CD4-positive, alpha-beta T cell (primary cell): ENCODE data around the gene MOAP1. TPM values are rescaled to one million over a fixed set of nuclear protein-coding genes. Genes with fewer than 3 reads are reported as not detected.

ENCODE experiments used
- ATAC-seq: fragments of 200-7000 bp; cut with Tn5 transposase; one replicate; pipeline ENCODE4 v1.10.0; 2022; ENCODE audit warnings: mild to moderate bottlenecking; ENCODE audit not compliant: poor library complexity
- CTCF ChIA-PET: fragments of 350-600 bp; sonication (Branson Sonifier 250); formaldehyde crosslinking; loops from one replicate; lab custom pipeline; 2021; ENCODE audit warnings: antibody characterized with exemption, inconsistent platforms; lab: Charles Lee
- POLR2A ChIA-PET: fragments of 350-600 bp; sonication (Branson Sonifier 250); formaldehyde crosslinking; loops from one replicate; lab custom pipeline; 2021; ENCODE audit warnings: antibody characterized with exemption, inconsistent platforms; lab: Charles Lee
- DNase-seq, 14 experiments: peaks; one replicate each; pipeline ENCODE4 v3.0.0-alpha.2; 2013 to 2020; ENCODE audit warnings: mixed read lengths in 2 of 14
- H3K27ac ChIP-seq, 2 donors: one replicate each; pipeline versions ENCODE4 v1.5.1 to v1.7.0; 2013; ENCODE audit warnings: low read length in 2 of 2, low read depth in 1 of 2, mild to moderate bottlenecking in 1 of 2
- H3K27me3 ChIP-seq, 2 experiments: 1 replicate in 1 of 2; 2 replicates in 1 of 2; pipeline versions ENCODE4 v1.6.1 to v1.7.0; 2013; ENCODE audit warnings: low read length in 2 of 2, control low read depth in 1 of 2, mild to moderate bottlenecking in 1 of 2, moderate library complexity in 1 of 2; ENCODE audit not compliant: insufficient read depth in 2 of 2, control insufficient read depth in 1 of 2
- H3K36me3 ChIP-seq: one replicate; pipeline ENCODE4 v1.6.1; 2013; ENCODE audit warnings: low read length, control low read depth; ENCODE audit not compliant: insufficient read depth
- H3K4me1 ChIP-seq: one replicate; pipeline ENCODE4 v1.6.1; 2013; ENCODE audit warnings: low read length, control low read depth; ENCODE audit not compliant: insufficient read depth
- H3K4me3 ChIP-seq: one replicate; pipeline ENCODE4 v1.5.1; 2013; ENCODE audit warnings: mild to moderate bottlenecking, low read length, moderate library complexity
- H3K9me3 ChIP-seq, 2 experiments: 1 replicate in 1 of 2; 2 replicates in 1 of 2; pipeline versions ENCODE4 v1.6.1 to v1.7.0; 2013; ENCODE audit warnings: low read length in 2 of 2, mild to moderate bottlenecking in 2 of 2, control low read depth in 1 of 2, moderate library complexity in 1 of 2; ENCODE audit not compliant: control insufficient read depth in 1 of 2, insufficient read depth in 1 of 2
- H3K27ac Mint-ChIP-seq: one replicate; pipeline ENCODE4 v1.8.0; 2020; ENCODE audit warnings: mixed read lengths
- H3K27me3 Mint-ChIP-seq: one replicate; pipeline ENCODE4 v1.8.0; 2021; ENCODE audit warnings: mixed read lengths
- H3K36me3 Mint-ChIP-seq: one replicate; pipeline ENCODE4 v1.8.0; 2021; ENCODE audit warnings: low read depth, mixed read lengths
- H3K4me1 Mint-ChIP-seq: one replicate; pipeline ENCODE4 v1.8.0; 2021; ENCODE audit warnings: low read depth, mixed read lengths
- H3K4me3 Mint-ChIP-seq: one replicate; pipeline ENCODE4 v1.8.0; 2020; ENCODE audit warnings: mild to moderate bottlenecking, mixed read lengths
- H3K9me3 Mint-ChIP-seq: one replicate; pipeline ENCODE4 v1.8.0; 2020; ENCODE audit warnings: mixed read lengths
- intact Hi-C, 2 experiments: fragments of 100-400 bp; cut with DNase I in 1 of 2; cut with micrococcal nuclease in 1 of 2; formaldehyde crosslinking; loops; one replicate each; pipeline versions ENCODE4 v1.15.1 to v1.9.0; 2023 to 2025; cut with DNase I, micrococcal nuclease
- total RNA-seq, 174 experiments: library from RNA in 2 of 174; stranded (reverse) in 2 of 174; gene quantifications; one replicate each; pipeline ENCODE4 v1.2.3 and lab custom pipeline; 2021 to 2026
- TF ChIP-seq, protein P1 (sequence below): fragments of 200-600 bp; IDR thresholded peaks from one replicate; pipeline ENCODE4 v1.8.0; 2022; ENCODE audit warnings: antibody characterized with exemption, mild to moderate bottlenecking

MOAP1 gene
- total RNA-seq, 2 experiments from 2014 or later: 127 to 130 TPM

DNA sequence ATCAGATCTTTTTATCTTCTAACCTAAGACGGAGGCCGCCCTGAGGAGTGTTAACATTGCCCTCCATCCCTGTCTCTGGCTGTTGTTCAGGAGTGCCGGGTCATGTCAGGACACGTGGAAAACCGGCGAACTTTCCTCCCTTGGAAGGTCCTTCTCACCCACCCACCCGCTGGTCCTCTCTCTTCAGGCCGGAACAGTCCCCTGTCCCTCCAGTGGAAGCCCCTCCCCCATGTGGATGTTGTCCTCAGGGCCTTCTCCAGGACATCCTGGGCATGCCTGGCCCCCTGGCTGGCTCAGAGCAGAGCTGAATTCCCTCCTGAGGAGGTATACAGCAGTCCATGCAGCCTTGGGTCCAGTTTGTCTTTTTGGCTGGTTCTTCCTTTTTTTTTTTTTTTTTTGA lies 48.7 kb downstream of the MOAP1 start:
- ATAC-seq (no peak), DNase-seq (no peak)
- Mint-ChIP-seq H3K27me3 (no peaks in the 10 kb centered on the region), H3K4me1 (peaks cover 6% of the 10 kb centered on the region), H3K36me3 (no peaks in the 10 kb centered on the region), H3K4me3 (no peak overlapping the region), H3K9me3 (no peaks in the 10 kb centered on the region), H3K27ac (no peak overlapping the region)
- Histone ChIP-seq H3K4me1 (no peaks in the 10 kb centered on the region), H3K27ac (no peak overlapping the region), H3K4me3 (no peak overlapping the region), H3K27me3 (no peaks in the 10 kb centered on the region), H3K36me3 (no peaks in the 10 kb centered on the region), H3K9me3 (no peaks in the 10 kb centered on the region)
- TF ChIP-seq, protein P1, sequence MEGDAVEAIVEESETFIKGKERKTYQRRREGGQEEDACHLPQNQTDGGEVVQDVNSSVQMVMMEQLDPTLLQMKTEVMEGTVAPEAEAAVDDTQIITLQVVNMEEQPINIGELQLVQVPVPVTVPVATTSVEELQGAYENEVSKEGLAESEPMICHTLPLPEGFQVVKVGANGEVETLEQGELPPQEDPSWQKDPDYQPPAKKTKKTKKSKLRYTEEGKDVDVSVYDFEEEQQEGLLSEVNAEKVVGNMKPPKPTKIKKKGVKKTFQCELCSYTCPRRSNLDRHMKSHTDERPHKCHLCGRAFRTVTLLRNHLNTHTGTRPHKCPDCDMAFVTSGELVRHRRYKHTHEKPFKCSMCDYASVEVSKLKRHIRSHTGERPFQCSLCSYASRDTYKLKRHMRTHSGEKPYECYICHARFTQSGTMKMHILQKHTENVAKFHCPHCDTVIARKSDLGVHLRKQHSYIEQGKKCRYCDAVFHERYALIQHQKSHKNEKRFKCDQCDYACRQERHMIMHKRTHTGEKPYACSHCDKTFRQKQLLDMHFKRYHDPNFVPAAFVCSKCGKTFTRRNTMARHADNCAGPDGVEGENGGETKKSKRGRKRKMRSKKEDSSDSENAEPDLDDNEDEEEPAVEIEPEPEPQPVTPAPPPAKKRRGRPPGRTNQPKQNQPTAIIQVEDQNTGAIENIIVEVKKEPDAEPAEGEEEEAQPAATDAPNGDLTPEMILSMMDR: no peak
- CTCF ChIA-PET: no interaction called here
- POLR2A ChIA-PET: no interaction called here
- intact Hi-C loops: no loop called here

DNA sequence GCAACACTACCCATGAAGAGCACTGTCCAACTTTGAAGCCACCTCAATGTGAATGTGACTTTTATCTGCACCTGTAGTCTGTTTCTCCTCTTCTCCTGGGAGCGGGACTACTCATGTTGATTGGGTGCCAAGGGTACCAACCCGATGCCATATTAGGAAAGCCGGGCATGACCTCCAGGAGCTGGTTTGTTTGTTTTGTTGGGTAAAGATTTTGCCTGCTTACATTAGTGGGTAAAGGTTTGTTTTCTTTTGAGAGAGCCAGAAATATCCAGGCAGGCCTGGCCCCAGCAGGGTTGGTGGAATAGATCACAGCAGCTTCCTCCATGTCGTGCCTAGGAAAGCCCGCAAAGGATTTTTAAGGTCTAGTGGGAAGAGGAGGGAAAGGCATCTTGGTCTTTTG lies 49.3 kb downstream of the MOAP1 start:
- no peak for DNase-seq
- ATAC-seq: no peak
- intact Hi-C loops: no loop called here
- Mint-ChIP-seq H3K36me3 (no peaks in the 10 kb centered on the region), H3K27ac (no peak overlapping the region), H3K4me1 (peaks cover 6% of the 10 kb centered on the region), H3K4me3 (no peak overlapping the region), H3K9me3 (no peaks in the 10 kb centered on the region), H3K27me3 (no peaks in the 10 kb centered on the region)
- Histone ChIP-seq H3K27me3 (no peaks in the 10 kb centered on the region), H3K9me3 (no peaks in the 10 kb centered on the region), H3K4me3 (no peak overlapping the region), H3K36me3 (no peaks in the 10 kb centered on the region), H3K27ac (no peak overlapping the region), H3K4me1 (no peaks in the 10 kb centered on the region)
- POLR2A ChIA-PET: no interaction called here
- CTCF ChIA-PET: no interaction called here
- TF ChIP-seq, protein P1: no peak

DNA sequence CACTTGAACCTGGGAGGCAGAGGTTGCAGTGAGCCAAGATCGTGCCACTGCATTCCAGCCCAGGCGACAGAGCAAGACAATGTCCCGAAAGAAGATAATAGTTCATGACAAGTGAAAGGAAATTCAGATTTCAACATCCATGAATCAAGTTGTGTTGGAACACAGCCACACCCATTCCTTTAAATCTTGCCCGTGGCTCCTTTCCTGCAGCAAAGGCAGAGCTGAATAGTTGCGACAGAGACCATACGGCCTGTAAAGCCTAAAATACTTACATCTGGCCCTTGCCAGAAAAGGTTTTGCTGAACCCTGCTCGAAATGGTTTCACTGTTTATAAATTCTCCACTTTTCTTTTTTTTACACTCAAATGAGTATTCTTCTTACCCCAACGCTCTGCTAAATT lies 51.2 kb downstream of the MOAP1 start:
- H3K4me3 Mint-ChIP-seq: no peak overlapping the region
- Histone ChIP-seq H3K4me1 (no peaks in the 10 kb centered on the region), H3K36me3 (no peaks in the 10 kb centered on the region), H3K27me3 (no peaks in the 10 kb centered on the region), H3K9me3 (no peaks in the 10 kb centered on the region), H3K27ac (no peak overlapping the region), H3K4me3 (no peak overlapping the region)
- no peak overlapping the region for H3K27ac Mint-ChIP-seq
- H3K36me3 Mint-ChIP-seq: no peaks in the 10 kb centered on the region
- ATAC-seq (no peak), DNase-seq (peak in 2 of 14 experiments; percentile 21 to 40)
- CTCF ChIA-PET: interaction anchor here (4.9 kb wide), 1 partner anchor 20 kb away, joined by 60 read pairs; no protein-coding TSS in a partner anchor
- TF ChIP-seq, protein P1: no peak
- H3K27me3 Mint-ChIP-seq: no peaks in the 10 kb centered on the region
- no peaks in the 10 kb centered on the region for H3K9me3 Mint-ChIP-seq
- no peaks in the 10 kb centered on the region for H3K4me1 Mint-ChIP-seq
- POLR2A ChIA-PET: no interaction called here
- intact Hi-C loops: no loop called here
